ENCODE data around the gene STRN3.

GRCh38 chr14:30982533-30982932 is 43.6 kb downstream of the STRN3 start:
- TF ChIP-seq CTCF (IDR thresholded peaks at IDR 0.05) (no peak), POLR2A (IDR thresholded peaks at IDR 0.05) (no peak)
